Stimulated activated CD4-positive, alpha-beta T cell treated with anti-CD3 and anti-CD28 coated beads, Interleukin-2, amount 100 ng/mL, for 4 hours (primary cell): ENCODE data around the gene NIPAL4.

ENCODE experiments used
- DNase-seq: peaks from one replicate; pipeline ENCODE4 v3.0.0-alpha.2; 2020; ENCODE audit warnings: low read depth

Gene NIPAL4

GRCh38 chr5:157486221-157486681 is 26.2 kb downstream of the NIPAL4 start:
- no peak for DNase-seq

GRCh38 chr5:157486861-157487260 is 26.8 kb downstream of the NIPAL4 start:
- no peak for DNase-seq

- DNase-seq = no peak
Measured at GRCh38 chr5:157487358-157487757, 27.3 kb downstream of the NIPAL4 start.

- no peak for DNase-seq
Measured at GRCh38 chr5:157491471-157491995, 31.5 kb downstream of the NIPAL4 start.

DNA sequence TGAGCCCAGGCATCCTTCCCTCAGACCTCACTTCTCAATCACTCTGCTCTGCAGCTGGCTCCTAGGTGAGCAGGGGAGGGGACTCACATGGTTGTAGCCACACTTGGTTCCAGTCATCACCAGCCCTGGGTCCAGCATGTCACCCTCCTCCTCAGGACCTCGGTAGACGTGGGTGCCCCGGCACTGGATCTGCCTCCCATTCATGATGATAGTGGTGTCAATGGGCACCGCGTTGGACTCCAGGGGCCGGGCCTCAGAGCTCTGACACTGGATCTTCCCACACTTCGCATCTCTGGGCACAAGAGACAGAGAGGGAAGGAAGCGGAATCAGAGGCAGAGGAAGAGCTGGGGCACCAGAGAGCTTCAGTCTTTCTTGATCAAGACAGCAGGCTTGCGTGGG is 32.9 kb downstream of the NIPAL4 start:
- DNase-seq = no peak

GRCh38 chr5:157494178-157494832 is 34.3 kb downstream of the NIPAL4 start:
- no peak for DNase-seq

DNA sequence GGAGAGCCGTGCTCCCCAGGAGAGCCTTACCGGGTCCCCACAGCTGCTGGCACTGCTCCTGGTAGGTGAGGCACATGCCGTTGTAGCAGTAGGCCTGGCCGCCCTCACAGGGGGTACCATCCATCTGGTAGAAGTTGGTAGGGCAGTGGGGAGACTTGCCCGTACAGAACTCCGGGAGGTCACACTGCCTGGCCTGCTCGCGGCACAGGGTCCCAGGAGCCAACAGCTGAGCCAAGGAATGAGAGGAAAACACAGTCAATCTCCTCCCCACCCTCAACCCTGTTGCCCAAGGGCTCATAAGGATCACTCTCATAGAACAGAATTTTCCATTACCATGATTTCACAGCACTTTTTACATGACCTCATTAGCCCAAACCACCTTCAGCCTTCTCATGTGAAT is 36.9 kb downstream of the NIPAL4 start:
- no peak for DNase-seq

DNA sequence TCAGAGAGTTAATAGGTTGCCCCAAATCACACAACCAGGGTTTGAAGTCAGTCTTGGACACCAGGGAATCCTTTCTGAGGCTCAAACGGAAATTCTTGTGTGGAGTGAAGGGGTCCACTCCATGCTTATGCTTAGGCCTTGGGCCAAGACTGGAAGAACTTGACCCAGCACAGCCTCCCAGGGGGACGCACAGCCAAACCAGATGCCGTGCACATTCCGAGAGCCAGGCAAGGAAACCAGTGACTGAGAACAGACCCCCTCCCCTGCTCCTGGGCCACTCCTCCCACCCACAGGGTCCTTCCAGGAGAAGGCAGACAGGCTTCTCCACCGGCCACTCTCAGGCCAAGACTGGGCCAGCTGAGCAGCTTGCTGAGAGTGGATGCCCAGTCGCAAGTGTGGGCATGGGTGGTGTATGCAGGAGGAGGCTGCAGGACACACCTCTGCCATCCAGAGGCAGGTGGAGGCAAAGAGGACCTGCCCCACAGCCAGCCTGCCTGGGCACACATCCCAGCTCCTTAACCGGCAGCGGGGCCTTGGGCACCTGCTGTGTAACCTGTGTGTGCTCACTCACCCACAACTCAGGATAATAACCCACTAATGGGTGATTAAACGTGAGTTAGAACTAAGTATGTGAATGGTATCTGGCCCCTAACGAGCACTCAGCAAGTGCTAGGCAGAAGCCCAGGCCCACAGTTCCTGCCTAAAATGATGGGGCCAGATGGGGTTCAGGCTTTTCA is 38.0 kb downstream of the NIPAL4 start:
- DNase-seq = no peak

DNA sequence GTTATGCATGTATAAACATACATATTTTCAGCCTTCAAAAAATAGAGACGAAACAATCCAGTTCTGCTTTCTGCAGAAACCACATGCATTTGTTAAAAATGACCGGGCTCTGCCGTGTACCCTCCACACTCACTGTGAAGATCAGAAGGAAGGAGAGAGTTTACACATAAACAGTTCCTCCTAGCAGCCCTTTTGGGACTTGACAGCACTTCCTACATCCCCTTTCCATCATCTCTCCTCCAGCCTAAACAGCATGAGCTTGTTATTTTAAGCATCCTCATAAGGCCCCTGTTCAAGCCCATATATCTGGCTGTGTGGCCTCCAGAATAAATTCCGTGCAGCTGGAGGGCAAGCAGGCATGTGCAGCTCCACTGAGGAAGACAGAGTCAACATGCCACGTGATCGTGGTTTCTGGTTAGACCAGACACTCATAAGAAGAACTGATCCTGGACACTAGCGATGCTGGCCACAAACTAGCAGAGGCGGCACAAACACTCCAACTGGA is 42.2 kb downstream of the NIPAL4 start:
- no peak for DNase-seq

GRCh38 chr5:157504053-157504452 is 44.0 kb downstream of the NIPAL4 start:
- DNase-seq = no peak

GRCh38 chr5:157505496-157505895 is 45.5 kb downstream of the NIPAL4 start:
- DNase-seq = no peak

DNA sequence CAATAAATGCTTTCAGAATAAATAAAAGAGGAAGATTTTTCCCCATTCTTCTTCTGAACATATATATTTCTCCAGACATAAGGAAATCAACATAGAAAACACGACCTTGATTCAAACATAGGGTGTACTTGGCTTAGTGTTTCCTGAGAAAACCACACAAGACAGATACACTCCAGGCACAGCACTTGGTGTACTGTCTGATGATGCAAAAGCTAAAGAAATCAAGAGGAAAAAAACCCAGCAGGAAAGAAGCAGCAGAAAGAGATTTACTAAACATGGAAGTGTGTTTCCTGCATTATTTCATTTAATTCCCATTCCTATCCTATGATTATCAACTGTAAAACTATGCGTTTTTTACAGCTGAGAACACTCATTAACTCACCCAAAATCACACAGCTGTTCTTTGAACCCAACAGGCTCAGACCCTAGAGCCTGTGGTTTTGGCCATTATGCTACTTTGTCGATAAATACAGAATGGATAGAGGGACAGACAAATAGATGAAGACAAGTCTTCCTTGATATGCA is 46.1 kb downstream of the NIPAL4 start:
- no peak for DNase-seq

DNA sequence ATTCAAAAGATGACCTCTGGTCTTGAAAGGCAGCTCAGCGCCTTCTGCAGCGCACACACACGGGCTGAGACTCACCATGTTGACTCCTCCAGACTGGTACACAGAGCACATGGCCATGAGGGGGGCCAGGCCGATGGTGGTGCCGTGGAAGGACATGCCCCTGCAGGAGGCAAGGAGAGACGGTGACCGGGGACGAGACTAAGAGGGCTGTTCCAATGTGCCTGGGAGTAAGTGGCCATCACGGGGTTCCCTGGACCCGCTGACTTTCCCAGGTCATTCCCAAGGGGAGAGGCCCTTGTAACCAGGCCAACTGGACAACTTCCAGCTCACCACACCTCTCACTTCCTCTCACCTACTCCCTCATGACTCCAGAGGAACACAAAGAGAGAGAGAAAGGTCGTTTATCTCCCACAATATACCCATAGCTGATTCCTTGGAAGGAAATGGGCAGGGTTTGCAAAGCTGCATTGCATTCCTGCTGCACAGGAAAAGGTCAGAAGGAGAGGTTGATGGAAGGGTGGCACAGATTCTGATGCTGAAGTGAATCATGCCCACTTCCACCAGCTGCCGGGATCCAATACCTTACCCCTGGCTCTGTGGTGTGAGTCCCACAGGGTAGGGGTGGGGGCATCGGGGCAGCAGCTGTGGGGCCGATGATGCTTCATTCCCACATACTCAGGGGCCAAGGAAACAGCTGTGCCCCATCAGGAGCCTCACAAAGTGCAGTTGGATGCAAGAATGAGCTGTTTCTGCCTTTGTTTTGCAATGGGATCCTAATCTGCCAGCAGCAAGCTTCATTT is 47.2 kb downstream of the NIPAL4 start:
- no peak for DNase-seq

DNA sequence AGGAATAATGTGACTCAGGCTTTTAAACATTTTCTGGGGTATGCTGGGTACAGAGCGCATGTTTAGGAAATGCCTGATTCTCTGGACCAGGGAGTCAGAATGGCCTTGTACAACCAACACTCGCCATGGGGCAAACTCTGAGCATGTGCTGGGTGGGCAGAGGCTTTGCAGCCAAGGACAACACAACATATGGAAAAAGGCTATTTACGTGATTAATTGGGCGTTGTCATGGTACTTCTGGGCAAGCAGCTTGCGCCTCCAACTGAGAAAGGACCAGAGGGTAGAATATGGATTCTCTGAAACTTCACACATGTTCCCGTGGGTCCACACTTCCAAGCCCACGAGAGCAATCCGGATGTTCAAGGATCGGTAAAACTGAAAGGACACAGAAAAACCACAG is 49.1 kb downstream of the NIPAL4 start:
- DNase-seq = no peak

DNA sequence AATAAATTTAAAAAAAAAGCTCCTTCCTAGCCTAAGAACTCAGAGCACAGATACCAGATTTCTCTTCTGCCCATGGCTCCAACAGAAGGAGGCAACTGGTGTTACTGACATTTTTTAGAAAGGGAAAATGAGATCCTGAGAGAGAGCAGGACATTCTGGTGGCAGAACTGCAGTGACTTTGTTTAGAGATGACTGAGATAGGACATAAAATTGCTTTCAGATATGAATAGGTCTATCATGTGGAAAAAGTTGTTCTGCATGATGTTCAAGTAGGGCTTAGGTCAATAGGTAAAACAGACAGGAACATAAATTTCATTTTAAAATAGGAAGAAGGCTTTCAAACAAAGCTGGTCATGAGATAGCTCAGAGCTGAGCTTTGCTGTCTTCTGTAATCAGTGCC is 49.6 kb downstream of the NIPAL4 start:
- no peak for DNase-seq

- DNase-seq = no peak
Measured at GRCh38 chr5:157510682-157511081, 50.7 kb downstream of the NIPAL4 start.

DNA sequence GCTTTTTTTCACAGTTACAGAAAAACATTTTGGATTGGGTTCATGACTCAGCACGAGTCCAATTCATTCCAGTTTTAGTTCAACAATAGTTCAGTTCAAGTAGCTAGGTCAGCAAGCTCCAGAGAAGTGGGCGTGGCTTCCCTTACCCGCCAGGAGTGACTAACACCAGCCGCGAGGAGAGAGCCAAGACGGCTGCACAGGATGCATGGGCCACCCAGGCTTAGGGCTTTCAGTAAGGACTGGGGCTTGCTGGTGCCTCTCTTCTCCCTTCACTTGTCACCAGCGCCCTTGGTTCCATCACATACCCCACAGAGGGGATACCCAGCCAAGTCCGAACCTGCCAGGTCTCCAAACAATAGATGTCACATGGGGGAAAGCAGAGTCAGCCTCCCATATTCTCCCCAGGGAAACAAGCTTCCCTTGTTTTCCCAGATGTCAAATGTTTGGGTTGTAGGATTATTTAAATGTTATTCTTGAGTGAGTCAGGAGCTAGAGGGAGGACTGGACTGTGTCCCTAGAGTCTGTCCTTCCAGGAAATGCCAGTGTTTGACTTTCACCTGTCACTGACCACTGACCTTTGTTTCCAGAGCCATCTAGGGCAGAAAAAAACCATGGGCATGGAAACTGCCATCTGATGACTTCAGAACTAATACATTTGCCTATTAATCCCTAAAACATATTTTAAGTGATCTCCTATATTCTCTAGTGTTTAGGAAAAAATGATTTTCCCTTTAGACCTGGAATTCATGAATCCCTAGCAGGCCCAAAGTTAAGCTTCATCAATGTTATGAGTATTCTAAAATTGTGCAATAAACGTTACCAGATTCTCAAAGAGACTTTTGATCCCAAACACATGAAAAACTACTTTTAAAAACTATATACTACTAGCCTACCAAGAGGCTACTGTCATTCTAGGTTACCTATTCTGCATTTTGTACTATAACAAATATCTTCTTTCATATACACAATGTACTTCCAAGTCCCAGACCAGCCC is 51.9 kb downstream of the NIPAL4 start:
- DNase-seq = peak; percentile 7

GRCh38 chr5:157513182-157513581 is 53.2 kb downstream of the NIPAL4 start:
- no peak for DNase-seq

GRCh38 chr5:157514974-157515373 is 55.0 kb downstream of the NIPAL4 start:
- no peak for DNase-seq

DNA sequence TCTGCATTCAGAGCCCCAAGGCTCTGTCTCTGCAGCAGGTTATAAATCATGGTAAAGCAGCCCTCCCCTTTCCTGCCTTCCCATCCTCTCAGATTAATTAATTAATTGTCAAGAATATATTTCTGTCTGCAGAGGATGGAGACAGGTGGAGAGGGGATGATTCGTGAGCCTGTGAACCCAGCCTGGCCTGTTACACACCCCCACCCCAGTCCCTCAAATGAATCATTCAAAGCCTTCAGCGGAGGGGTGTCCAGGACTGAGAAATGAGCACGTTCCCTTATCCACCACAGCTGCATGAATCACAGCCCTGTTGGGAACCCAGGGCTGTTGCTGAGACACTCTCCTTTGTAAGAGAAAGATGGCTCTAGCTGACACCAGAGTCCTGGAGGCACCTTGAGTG is 56.0 kb downstream of the NIPAL4 start:
- no peak for DNase-seq
